Measurements from ENCODE around the gene ACSF2. TPM values are rescaled to one million over a fixed set of nuclear protein-coding genes. Genes with fewer than 3 reads are reported as not detected.

ACSF2 gene
- polyA plus RNA-seq, 10 donors, result 42.8 to 77.0 (median 58.3) TPM

DNA sequence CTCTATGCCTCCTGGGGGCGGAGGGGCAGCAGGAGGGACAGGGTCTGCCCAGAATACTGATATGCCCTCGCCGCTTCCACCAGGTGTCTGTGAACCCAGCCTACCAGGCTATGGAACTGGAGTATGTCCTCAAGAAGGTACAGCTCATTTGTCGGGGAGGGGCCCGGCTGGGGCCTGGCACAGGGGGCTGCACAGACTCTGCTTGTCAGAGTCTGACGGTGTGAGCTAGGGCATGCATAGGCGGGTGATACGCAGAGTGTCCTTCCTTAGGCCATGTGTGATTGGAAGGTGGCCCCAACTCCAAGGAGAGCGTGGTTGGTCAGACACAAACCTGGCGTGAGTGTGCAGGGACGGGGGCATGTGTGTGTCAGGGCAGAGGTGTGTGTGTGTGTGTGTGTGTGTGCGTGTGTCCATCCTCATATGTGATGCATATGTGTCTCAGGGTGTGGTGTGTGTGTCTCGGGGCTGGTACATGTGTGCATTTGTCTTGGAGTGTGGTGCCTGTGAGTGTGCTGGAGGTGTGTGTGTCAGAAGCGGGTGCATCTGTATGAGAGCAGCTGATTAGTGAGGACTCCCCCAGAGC is 35.6 kb downstream of the ACSF2 start:
- DNase-seq, result no peak

DNA sequence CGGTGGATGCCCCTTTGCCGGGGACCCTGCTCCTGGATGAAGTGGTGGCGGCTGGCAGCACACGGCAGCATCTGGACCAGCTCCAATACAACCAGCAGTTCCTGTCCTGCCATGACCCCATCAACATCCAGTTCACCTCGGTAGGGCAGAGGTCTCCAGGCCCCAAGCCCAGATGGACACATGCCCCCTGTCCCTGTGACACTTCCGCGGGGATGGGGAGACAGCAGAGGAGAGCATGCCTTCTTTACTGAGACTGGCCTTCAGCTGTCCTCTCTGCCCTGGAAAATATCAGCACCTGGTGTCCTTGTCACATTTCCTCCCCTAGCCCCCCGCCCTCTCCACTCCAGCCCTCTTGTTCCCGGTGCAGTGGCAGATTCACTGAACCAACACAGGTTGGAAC is 36.4 kb downstream of the ACSF2 start:
- DNase-seq, result no peak

DNA sequence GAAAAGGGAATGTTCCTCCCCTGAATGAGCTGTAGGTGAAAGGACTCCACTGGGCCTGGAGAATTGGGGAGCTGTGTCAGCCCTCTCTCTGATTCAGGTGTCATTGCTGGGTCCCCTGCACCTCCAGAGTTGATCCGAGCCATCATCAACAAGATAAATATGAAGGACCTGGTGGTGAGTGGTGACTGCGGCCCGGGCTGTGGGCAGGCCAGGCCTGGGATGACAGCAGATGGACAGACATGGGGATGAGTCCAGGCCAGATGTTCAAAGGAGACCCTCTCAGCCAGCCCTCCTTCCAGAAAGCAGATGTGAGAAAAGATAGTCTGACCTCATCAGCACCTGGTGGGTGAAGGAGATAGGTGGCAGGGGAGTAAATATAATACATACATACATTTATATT is 38.1 kb downstream of the ACSF2 start:
- no peak for DNase-seq

DNA sequence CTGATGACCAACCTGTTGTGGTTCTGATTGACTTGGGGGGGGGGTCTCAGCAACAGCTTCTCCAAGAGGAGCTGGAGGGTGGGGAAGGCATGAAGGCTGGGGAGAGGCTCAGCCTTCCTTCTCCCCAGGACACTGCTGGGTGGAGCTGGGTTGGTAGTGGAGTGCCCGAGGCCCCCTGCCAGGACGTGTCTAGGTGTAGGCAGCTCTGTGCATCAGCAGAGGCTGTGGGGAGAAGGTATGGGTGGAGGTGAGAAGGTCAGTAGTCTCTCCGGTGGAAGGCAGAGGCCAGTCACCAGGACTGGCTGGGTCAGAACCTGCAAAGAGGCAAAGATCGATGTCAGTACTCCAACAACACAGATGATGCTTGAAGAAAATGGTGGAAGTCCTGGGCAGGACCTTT is 38.7 kb downstream of the ACSF2 start:
- no peak for DNase-seq

DNA sequence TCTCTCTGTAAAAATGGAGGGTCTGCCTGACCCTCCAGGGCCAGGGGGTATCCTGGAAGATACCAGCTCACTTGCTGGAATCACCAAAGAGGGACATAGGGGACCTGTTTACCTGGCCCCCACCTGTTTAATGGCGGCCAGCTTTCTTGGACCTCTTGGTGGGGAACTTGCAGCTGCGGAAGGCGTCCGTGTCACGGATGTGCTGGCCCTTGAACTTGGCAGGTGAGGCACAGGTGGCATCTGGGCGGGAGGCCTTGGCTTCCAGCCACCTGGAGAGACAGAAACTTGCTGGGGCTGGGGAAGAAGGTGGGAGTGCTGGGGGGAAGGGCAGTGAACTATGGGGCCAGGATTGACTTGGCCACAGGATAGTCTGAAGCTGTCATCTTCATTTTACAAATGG is 39.2 kb downstream of the ACSF2 start:
- DNase-seq, result no peak

DNA sequence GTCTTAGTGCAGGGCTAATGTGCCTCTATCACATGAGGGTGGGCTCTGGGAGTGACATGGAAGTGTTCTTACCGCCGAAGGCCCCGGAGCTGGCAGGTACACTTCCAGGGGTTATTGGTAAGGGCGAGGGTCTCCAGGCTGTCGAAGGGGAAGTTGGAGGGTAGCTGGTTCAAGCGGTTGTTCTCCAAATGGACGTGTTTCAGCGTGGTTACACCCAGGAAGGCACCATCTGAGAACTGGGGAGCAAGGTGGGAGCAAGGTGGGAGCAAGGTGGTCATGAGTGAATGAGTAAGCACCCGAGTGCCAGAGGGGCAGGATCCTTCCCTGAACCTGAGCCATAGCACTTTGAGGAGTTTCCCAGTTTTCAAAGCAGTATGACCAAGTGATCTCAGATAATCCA is 39.6 kb downstream of the ACSF2 start:
- DNase-seq, result no peak

DNA sequence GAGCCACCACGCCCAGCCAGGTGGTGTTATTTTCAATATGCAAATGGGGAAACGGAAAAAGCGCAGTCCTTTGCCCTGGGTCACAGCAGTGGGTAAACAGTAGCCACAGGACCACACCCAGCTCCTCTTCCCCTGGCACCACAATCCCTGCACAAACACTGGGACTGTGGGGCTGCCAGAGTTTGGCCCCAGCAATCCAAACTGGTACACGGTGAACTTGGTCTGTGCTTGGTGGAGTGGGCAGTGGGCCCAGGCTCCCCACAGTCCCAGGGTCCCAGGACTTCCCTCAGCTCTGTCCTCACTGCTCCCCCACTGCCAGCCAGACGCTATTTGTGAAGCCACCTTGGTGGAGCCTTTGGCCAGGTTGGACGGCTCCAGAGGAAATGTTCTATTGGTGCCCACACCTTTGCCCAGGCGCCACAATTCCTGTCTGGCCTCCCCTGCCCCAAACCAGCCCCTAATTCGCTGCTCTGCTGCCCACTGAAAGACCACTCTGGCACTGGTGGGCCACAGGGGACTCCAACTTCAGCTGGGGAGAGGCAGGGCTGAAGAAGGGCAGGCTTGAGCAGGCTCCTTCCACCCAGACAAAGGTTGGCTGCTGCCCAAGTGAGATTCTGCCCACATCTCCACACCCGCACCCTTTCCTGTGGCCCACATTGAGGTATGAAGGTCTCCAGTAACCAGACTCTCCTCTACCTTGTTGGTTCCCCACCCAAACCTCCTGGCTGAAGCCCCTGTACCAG is 40.5 kb downstream of the ACSF2 start:
- DNase-seq, result no peak

DNA sequence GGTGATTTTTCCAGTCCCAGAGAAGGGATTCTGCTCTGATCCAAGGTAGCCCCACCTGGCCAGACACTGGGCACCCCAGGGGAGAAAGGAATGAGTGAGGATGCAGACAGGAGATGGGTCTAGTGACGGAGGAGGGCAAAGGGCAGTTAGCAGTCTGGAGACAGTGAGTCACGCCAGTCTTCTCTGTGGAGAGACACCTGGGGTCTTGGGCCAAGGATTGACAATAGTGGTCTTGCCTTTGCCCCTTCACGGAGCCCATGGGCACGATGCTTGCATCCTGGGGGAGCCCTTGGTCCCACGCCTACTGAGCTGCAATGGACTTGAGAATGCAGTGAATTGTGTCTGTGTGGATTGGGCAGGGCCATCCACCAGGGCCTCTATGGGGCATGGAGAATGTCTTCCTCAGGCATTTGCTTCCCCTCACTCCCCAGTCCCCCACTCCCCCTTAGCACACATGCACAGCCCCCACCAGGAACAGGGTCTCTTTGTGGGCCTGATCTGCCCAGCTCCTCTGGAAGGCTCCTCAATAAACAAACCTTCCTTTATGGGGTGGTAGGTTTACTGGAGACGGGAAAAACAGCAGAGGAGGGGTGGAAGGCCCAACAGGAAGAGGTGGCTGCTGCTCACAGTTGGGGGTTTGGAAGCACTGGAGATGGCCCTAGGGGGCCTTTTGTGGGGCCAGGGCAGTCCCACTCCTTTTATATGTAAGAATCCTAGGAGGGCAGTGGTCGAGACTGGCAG is 41.3 kb downstream of the ACSF2 start:
- DNase-seq, result no peak

DNA sequence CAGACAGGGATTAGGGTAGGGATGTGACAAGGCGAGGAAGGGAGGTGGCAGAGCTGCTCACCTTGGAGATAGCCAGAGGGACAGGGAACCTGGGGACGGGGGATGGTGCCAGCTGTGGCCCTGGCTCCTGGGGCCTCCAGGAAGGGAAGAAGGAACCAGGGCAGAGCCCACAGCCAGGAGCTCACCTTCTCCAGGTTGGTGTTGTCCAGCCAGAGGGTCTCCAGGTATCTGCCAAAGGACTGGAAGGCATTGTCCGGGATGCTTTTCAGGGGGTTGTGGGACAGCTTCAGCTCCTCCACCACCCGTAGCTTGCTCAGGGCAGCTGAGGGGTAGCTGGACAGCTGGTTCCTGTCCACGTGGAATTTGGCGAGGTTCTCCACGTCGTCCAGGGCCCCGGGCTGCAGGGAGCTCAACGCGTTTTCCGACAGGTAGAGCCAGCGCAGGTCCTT is 41.9 kb downstream of the ACSF2 start:
- peak in 1 of 3 donors; percentile 23 for DNase-seq

DNA sequence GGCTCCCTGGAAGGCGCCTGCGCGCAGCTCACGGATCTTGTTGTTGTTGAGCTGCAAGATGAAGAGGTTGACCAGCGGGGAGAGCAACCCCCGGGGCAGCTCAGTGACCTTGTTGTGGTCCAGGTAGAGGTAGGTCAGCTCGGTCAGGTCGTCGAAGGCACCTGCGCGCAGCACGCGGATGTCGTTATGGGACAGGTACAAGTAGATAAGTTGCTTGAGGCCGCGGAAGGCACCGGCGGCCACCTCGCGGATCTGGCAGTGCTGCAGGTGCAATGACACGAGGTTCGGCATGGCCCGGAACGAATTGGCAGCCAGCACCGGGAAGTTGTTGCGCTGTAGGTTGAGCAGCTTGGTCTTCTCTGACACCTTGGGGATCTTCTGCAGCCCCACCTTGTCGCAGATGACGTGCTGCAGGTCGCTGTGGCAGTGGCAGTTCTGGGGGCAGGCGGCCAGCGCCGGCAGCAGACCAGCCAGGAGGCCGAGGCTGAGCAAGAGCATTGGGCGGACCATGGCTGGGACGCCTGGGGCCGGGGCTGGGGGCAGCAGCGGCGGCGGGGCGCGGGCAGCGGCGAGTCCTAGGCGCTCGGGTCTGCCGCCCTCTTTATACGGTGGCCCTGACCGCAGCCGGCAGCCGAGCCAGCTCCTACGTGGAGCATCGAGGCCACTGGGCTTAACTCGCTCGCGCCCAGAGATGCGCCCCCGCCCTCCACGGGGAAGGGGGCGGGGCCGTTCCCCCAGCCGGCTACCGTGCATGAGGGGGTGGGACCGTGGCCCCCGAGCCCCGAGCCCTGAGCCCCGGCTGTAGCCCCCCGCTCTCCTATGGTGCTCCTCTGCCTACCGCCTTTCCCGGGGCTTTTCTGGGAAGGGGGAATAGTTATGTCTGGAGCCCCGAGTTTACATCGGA is 42.5 kb downstream of the ACSF2 start, which contains the start of gene CHAD:
Gene CHAD, minus strand, starts transcription at position 577 of the 904 bp plus-strand sequence. Its CDS starts 67 bp downstream, at position 510.
- DNase-seq, result peak in 1 of 3 donors; percentile 66

DNA sequence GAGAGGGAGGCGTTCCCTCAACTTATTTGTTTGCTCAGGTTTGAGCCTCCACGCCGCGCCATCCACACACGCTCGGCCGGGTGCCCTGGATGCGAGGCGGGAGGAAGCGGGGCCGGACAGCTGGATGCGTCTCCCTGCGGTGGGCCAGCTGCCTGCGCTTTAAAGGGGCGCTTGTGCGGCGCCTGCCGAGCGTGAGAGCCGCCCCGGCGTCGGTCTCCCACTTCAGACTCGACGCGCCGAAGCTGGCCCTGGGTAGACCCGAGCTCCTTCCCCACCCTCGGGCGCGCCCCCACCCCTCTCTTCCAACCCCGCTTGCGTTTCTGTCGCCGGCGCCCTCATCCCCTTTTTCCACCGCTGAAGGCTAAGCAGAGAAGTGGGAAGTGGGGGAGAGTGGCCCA is 43.2 kb downstream of the ACSF2 start:
- peak in 1 of 3 donors; percentile 65 for DNase-seq

DNA sequence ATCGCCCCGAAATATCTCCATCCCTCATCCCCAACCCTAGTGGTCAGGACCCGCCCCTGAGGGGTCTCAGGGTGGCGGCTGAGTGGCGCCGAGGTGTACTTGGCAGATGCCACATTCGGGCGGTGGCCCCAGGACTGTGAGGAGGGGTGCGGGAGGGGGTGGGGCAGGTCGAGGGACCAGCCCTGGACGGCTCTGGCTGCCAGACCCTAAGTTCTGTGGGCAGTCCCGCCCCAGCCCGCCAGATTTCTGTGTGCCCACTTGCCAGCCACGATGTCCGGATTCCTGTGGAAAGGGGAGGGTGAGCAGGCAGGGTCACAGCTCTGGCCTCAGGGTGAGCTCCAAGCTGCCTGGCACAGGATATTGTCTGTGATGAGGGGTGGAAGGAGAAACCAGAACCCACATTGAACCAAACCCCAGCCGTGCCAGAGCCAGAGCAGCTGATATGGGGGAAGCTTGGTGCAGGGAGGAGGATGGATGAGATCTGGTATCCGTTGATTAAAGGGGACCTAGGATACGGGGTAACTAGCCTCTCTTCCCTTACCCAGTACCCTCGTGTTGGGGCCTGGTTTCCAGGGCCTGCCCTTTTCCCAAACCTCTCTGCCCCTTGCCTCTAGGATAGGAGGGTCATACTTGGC is 43.8 kb downstream of the ACSF2 start:
- peak in 1 of 3 donors; percentile 22 for DNase-seq

DNA sequence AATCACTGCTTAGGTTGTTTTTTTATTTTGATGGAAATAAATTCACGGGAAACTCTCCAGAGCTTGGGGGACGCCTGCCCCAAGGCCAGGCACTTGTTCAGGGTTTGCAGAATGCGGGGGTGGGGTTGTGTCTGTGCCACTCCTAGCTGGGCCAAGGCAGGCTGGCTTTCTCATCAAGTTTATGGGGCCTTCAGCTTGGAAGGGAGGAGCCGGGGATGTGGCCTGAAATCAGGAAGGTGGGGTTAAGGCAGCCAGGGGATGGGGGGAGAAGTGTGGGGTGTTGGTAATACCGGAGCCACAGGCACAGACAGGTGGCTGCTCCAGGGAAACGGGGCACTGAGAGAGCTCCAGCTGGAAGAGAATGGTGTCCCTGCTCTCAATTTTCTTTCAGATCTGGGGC is 44.4 kb downstream of the ACSF2 start:
- peak in 1 of 3 donors; percentile 58 for DNase-seq

DNA sequence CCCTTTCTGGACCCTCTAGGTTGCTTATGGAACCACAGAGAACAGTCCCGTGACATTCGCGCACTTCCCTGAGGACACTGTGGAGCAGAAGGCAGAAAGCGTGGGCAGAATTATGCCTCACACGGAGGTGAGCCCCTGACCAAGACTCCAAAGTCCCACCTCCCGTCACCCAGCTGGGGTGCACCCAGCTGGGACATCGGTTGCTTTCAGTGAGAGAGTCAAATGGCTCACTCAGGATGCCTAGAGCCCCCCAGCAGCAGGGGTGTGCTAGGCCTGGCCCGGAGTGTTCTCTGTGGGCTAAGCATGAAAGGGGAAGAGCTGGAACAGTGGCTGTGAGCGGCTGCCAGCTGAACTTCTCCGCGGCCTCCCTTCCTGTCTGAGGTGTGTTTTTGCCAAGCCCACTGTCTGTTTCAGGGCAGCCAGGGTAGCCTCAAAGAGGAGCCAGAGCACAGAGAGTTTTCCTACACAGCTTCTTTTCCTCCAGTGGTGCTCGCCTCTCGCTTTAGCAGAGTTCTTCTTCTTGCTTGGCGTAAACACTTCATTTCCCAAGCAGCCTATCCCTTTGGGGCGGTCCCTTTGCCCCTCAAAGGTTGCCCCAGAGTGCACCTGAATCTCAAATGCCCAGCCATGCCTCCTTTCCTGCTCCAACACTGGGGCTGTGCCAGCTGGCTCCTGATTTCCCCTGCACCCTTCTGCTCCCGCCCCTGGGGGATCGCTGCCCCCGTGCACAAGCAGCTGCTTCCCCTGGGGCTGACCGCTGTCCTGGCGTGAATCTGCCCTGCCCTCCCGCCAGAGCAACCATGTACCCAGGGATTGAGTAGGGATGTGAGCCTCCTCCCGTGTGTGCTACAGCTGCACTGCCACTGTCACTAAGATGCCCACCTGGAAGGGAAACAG is 45.2 kb downstream of the ACSF2 start:
- peak in 2 of 3 donors; percentile 51 to 67 for DNase-seq

DNA sequence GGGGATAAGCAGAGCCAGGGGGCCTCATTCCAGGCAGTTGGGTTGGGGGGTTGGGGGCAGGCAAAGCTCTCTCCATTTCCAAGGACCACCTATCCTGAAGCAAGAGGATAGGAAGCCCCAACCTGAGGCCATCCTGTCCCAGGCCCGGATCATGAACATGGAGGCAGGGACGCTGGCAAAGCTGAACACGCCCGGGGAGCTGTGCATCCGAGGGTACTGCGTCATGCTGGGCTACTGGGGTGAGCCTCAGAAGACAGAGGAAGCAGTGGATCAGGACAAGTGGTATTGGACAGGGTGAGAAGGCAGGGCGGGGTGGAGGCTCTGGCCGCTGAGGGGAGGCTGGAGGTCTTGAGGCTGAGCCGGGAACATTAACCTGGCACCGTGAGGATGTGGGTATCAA is 46.3 kb downstream of the ACSF2 start:
- no peak for DNase-seq

DNA sequence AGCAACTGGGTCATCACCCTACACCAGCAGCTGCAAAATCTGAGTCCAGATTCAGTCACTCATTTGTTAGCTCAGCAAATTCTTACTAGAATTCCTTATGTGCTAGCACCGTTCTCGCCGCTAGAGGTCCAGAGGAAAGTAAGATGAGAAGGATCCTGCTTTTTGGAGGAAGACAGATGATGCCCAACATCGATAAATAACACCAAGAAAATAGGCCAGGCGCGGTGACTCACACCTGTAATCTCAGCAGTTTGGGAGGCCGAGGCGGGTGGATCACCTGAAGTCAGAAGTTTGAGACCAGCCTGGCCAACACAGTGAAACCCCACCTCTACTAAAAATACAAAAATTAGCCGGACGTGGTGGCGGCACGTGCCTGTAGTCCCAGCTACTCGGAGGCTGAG is 46.7 kb downstream of the ACSF2 start:
- DNase-seq, result peak in 2 of 3 donors; percentile 34 to 53

DNA sequence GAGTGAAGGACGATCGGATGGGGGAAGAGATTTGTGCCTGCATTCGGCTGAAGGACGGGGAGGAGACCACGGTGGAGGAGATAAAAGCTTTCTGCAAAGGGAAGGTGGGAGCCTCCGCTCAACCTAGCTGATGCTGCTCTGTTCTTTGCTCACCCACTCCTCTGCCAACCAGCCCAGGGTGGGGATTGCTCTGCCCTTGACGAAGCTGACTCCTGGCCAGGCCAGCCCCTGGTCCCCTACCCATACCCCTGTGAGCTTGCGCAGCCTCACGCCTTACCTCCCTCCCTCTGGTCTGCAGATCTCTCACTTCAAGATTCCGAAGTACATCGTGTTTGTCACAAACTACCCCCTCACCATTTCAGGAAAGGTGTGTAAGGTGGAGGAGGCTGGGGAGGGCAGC is 47.9 kb downstream of the ACSF2 start:
- no peak for DNase-seq

DNA sequence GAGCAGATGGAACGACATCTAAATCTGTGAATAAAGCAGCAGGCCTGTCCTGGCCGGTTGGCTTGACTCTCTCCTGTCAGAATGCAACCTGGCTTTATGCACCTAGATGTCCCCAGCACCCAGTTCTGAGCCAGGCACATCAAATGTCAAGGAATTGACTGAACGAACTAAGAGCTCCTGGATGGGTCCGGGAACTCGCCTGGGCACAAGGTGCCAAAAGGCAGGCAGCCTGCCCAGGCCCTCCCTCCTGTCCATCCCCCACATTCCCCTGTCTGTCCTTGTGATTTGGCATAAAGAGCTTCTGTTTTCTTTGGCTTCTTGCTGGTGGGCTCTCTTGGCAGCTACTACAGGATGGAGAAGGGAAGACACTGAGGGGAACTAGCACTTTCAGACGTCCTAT is 48.5 kb downstream of the ACSF2 start:
- no peak for DNase-seq

DNA sequence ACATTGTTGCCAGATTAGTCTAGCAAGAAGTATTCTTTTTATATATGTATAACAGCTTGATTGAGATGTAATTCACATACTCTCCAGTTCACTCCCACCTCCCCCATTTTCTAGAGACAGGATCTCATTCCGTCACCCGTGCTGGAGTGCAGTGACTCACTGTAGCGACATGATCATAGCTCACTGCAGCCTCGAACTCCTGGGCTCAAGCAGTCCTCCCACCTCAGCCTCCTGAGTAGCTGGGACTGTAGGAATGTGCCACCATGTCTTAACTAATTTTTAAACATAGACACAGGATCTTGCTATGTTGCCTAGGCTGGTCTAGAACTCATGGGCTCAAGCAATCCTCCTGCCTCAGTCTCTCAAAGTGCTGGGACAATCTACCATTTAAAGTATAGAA is 49.3 kb downstream of the ACSF2 start:
- no peak for DNase-seq

All from muscle of back (tissue), 11 donors.